NCI-H1436 treated with DMSO at 0.1 percent for 48 hours (cell line): ENCODE measurements around the gene IGFBP1.
"Not testable (repeated sequence)": the region's sequence is repeated elsewhere in the genome, so short reads cannot be mapped to it uniquely, and the experiment has no call there.

ENCODE experiments used
- DNase-seq: peaks from one replicate; lab custom pipeline; 2025; lab: John Stamatoyannopoulos, UW

IGFBP1 gene

GRCh38 chr7:45888185-45888992 is at the start of gene IGFBP1:
TSS of gene IGFBP1 (plus strand) at chr7:45888488. CDS start at chr7:45888653, 165 bp downstream.
- no peak for DNase-seq

- not testable (repeated sequence) for DNase-seq
These were observed 49.4 kb upstream of the IGFBP1 start for GRCh38 chr7:45838852-45839251.

GRCh38 chr7:45841926-45842717 is 46.2 kb upstream of the IGFBP1 start:
- not testable (repeated sequence) for DNase-seq

GRCh38 chr7:45846536-45846935 is 41.8 kb upstream of the IGFBP1 start:
- not testable (repeated sequence) for DNase-seq

GRCh38 chr7:45848734-45849133 is 39.6 kb upstream of the IGFBP1 start:
- DNase-seq: not testable (repeated sequence)

GRCh38 chr7:45852984-45853383 is 35.3 kb upstream of the IGFBP1 start:
- not testable (repeated sequence) for DNase-seq

GRCh38 chr7:45853491-45853890 is 34.8 kb upstream of the IGFBP1 start:
- DNase-seq: not testable (repeated sequence)

GRCh38 chr7:45855680-45856079 is 32.6 kb upstream of the IGFBP1 start:
- DNase-seq: not testable (repeated sequence)

GRCh38 chr7:45856888-45857287 is 31.4 kb upstream of the IGFBP1 start:
- DNase-seq: not testable (repeated sequence)

- DNase-seq: no peak
These were observed 24.6 kb upstream of the IGFBP1 start for GRCh38 chr7:45863715-45864114.

- no peak for DNase-seq
These were observed 22.5 kb upstream of the IGFBP1 start for GRCh38 chr7:45865594-45866410.

- no peak for DNase-seq
These were observed 20.8 kb upstream of the IGFBP1 start for GRCh38 chr7:45867471-45867870.

GRCh38 chr7:45869426-45869825 is 18.9 kb upstream of the IGFBP1 start:
- DNase-seq: no peak

GRCh38 chr7:45872116-45873034 is 15.9 kb upstream of the IGFBP1 start:
- DNase-seq: no peak

- no peak for DNase-seq
These were observed 15.3 kb upstream of the IGFBP1 start, which contains the start of gene CCDC201 for GRCh38 chr7:45873035-45873354. TSS of gene CCDC201 (minus strand) at chr7:45873082. CDS start at chr7:45873007, 75 bp downstream.

- no peak for DNase-seq
These were observed 14.9 kb upstream of the IGFBP1 start for GRCh38 chr7:45873355-45873754.

GRCh38 chr7:45874408-45875131 is 13.7 kb upstream of the IGFBP1 start:
- DNase-seq: no peak

- DNase-seq: no peak
These were observed 11.8 kb upstream of the IGFBP1 start for GRCh38 chr7:45876519-45876918.

GRCh38 chr7:45878457-45879144 is 9.7 kb upstream of the IGFBP1 start:
- no peak for DNase-seq

GRCh38 chr7:45880433-45880860 is 7.8 kb upstream of the IGFBP1 start:
- DNase-seq: no peak
